H1 (cell line): ENCODE results near the gene UPF3A. TPM values are rescaled to one million over a fixed set of nuclear protein-coding genes. Genes with fewer than 3 reads are reported as not detected.

Source experiments
- CHD7 ChIP-seq: fragments of 300-600 bp; sonication (generic); IDR thresholded peaks from 2 replicates; pipeline ENCODE4 v1.7.1; 2012; ENCODE audit warnings: low read length, moderate library complexity, mild to moderate bottlenecking, inconsistent platforms; ENCODE audit not compliant: insufficient replicate concordance
- polyA plus RNA-seq, 7 experiments: library from polyadenylated mRNA; depleted of rRNA in 3 of 7; stranded (reverse) in 5 of 7; unstranded in 2 of 7; fragments of >200 nt in 5 of 7; fragments of 200-250 nt in 2 of 7; gene quantifications; 1 replicate in 5 of 7; 2 replicates in 1 of 7; 4 replicates in 1 of 7; pipeline versions ENCODE4 v1.2.1 to v1.2.3, GENCODE V29; 2011 to 2013; ENCODE audit warnings: missing spikeins in 2 of 7, mixed read lengths in 2 of 7
- total RNA-seq: library from RNA; stranded (reverse); fragmentation: NEBNext Ultra II Directional; extraction: Animal tissue kit (Norgen Biotek cat#: 25700); gene quantifications from 2 replicates; pipeline ENCODE4 v1.2.1, GENCODE V29; 2021

Gene UPF3A
- total and polyA plus RNA-seq, 2 of the 8 experiments (the other 6 are each of a cell fraction or from before 2014, with no cell fraction given) = 47.1 to 58.2 TPM

GRCh38 chr13:114263578-114263977, 17.8 kb upstream of the UPF3A start (continued):
- no peak for TF ChIP-seq CHD7
